ACC112 (cell line): ENCODE data around the gene GPRIN1.

ENCODE experiments used
- H2AFZ ChIP-seq: fragments of 200-600 bp; sonication (generic); one replicate; pipeline ENCODE4 v1.6.0; 2017; ENCODE audit warnings: antibody characterized with exemption, low read length; ENCODE audit not compliant: unreplicated experiment
- H3K27ac ChIP-seq: fragments of 200-600 bp; sonication (generic); 2 replicates; pipeline ENCODE4 v1.5.1; 2014; ENCODE audit warnings: low read depth, mild to moderate bottlenecking, antibody characterized with exemption, low read length, moderate library complexity
- H3K27me3 ChIP-seq: fragments of 200-600 bp; sonication (generic); 2 replicates; pipeline ENCODE4 v1.6.1; 2014; ENCODE audit warnings: mild to moderate bottlenecking, antibody characterized with exemption, low read length, moderate library complexity, mixed read lengths; ENCODE audit not compliant: insufficient read depth
- H3K36me3 ChIP-seq: fragments of 200-600 bp; sonication (generic); 2 replicates; pipeline ENCODE4 v1.6.1; 2016; ENCODE audit warnings: mild to moderate bottlenecking, antibody characterized with exemption, low read length, moderate library complexity, mixed read lengths; ENCODE audit not compliant: insufficient read depth
- H3K4me1 ChIP-seq: fragments of 200-600 bp; sonication (generic); one replicate; pipeline ENCODE4 v1.6.1; 2016; ENCODE audit warnings: low read length, mixed read lengths; ENCODE audit not compliant: insufficient read depth, unreplicated experiment, control insufficient read depth
- H3K4me3 ChIP-seq: fragments of 200-600 bp; sonication (generic); 2 replicates; pipeline ENCODE4 v1.5.1; 2014; ENCODE audit warnings: mild to moderate bottlenecking, low read depth, low read length
- H3K79me2 ChIP-seq: fragments of 200-600 bp; sonication (generic); one replicate; pipeline ENCODE4 v1.6.0; 2016; ENCODE audit warnings: low read length; ENCODE audit not compliant: control insufficient read depth, unreplicated experiment, insufficient read depth

Gene GPRIN1

GRCh38 chr5:176630681-176631222 is 20.8 kb upstream of the GPRIN1 start:
- peak overlapping the region; percentile 71 for H3K4me3 ChIP-seq
- no peak overlapping the region for H3K27ac ChIP-seq
- peaks cover 4% of the 10 kb centered on the region for H3K4me1 ChIP-seq
- H3K36me3 ChIP-seq, result no peaks in the 10 kb centered on the region
- no peaks in the 10 kb centered on the region for H3K79me2 ChIP-seq
- no peak overlapping the region for H2AFZ ChIP-seq
- peaks cover 66% of the 10 kb centered on the region for H3K27me3 ChIP-seq

GRCh38 chr5:176629853-176630680 is 20.1 kb upstream of the GPRIN1 start, which contains the start of the genes EIF4E1B and SNCB:
EIF4E1B (plus strand) TSS chr5:176630675; CDS start chr5:176642788, 12,113 bp downstream.
SNCB (minus strand) TSS chr5:176630534; CDS start chr5:176629654, 880 bp downstream.
- Histone ChIP-seq H3K4me3 (peak within 1 kb of the TSS; percentile 71), H3K4me1 (peaks cover 4% of the 10 kb centered on the region), H3K27ac (no peak within 1 kb of the TSS), H3K79me2 (no peaks in the 10 kb centered on the region), H3K27me3 (peaks cover 66% of the 10 kb centered on the region), H2AFZ (peak within 1 kb of the TSS; percentile 61), H3K36me3 (no peaks in the 10 kb centered on the region)

GRCh38 chr5:176629317-176629852 is 19.4 kb upstream of the GPRIN1 start:
- peaks cover 4% of the 10 kb centered on the region for H3K4me1 ChIP-seq
- H3K27ac ChIP-seq, result no peak overlapping the region
- H3K36me3 ChIP-seq, result no peaks in the 10 kb centered on the region
- H3K79me2 ChIP-seq, result no peaks in the 10 kb centered on the region
- peak overlapping the region; percentile 71; the same call in 1 of the 2 replicates for H3K4me3 ChIP-seq
- H2AFZ ChIP-seq, result no peak overlapping the region
- peaks cover 66% of the 10 kb centered on the region for H3K27me3 ChIP-seq

- Histone ChIP-seq H2AFZ (no peak overlapping the region), H3K27ac (no peak overlapping the region), H3K4me1 (peaks cover 4% of the 10 kb centered on the region), H3K27me3 (peaks cover 63% of the 10 kb centered on the region), H3K79me2 (no peaks in the 10 kb centered on the region), H3K4me3 (no peak overlapping the region), H3K36me3 (no peaks in the 10 kb centered on the region)
These were observed 18.7 kb upstream of the GPRIN1 start for GRCh38 chr5:176628406-176629228.

- H3K4me1 ChIP-seq, result peaks cover 4% of the 10 kb centered on the region
- H3K27me3 ChIP-seq, result peaks cover 53% of the 10 kb centered on the region
- no peak overlapping the region for H2AFZ ChIP-seq
- no peak overlapping the region for H3K27ac ChIP-seq
- H3K79me2 ChIP-seq, result no peaks in the 10 kb centered on the region
- H3K36me3 ChIP-seq, result no peaks in the 10 kb centered on the region
- H3K4me3 ChIP-seq, result no peak overlapping the region
These were observed 17.6 kb upstream of the GPRIN1 start for GRCh38 chr5:176627582-176627981.

- H3K4me3 ChIP-seq, result no peak overlapping the region
- H3K36me3 ChIP-seq, result no peaks in the 10 kb centered on the region
- H3K79me2 ChIP-seq, result no peaks in the 10 kb centered on the region
- H3K27me3 ChIP-seq, result peaks cover 46% of the 10 kb centered on the region
- no peak overlapping the region for H3K27ac ChIP-seq
- H3K4me1 ChIP-seq, result peaks cover 4% of the 10 kb centered on the region
- H2AFZ ChIP-seq, result no peak overlapping the region
These were observed 16.9 kb upstream of the GPRIN1 start for GRCh38 chr5:176626876-176627236.

GRCh38 chr5:176625966-176626875 is 16.3 kb upstream of the GPRIN1 start:
- H3K27ac ChIP-seq, result no peak overlapping the region
- H3K79me2 ChIP-seq, result no peaks in the 10 kb centered on the region
- H3K36me3 ChIP-seq, result no peaks in the 10 kb centered on the region
- peaks cover 41% of the 10 kb centered on the region for H3K27me3 ChIP-seq
- H2AFZ ChIP-seq, result no peak overlapping the region
- H3K4me1 ChIP-seq, result peaks cover 4% of the 10 kb centered on the region
- H3K4me3 ChIP-seq, result no peak overlapping the region

GRCh38 chr5:176625512-176625911 is 15.6 kb upstream of the GPRIN1 start:
- peaks cover 4% of the 10 kb centered on the region for H3K4me1 ChIP-seq
- no peak overlapping the region for H2AFZ ChIP-seq
- H3K79me2 ChIP-seq, result no peaks in the 10 kb centered on the region
- peaks cover 41% of the 10 kb centered on the region for H3K27me3 ChIP-seq
- no peak overlapping the region for H3K4me3 ChIP-seq
- H3K36me3 ChIP-seq, result no peaks in the 10 kb centered on the region
- no peak overlapping the region for H3K27ac ChIP-seq

GRCh38 chr5:176624938-176625337 is 15.0 kb upstream of the GPRIN1 start:
- no peaks in the 10 kb centered on the region for H3K79me2 ChIP-seq
- H3K27ac ChIP-seq, result no peak overlapping the region
- peaks cover 40% of the 10 kb centered on the region for H3K27me3 ChIP-seq
- no peaks in the 10 kb centered on the region for H3K36me3 ChIP-seq
- peaks cover 2% of the 10 kb centered on the region for H3K4me1 ChIP-seq
- no peak overlapping the region for H3K4me3 ChIP-seq
- no peak overlapping the region for H2AFZ ChIP-seq
